Fibroblast of villous mesenchyme (primary cell): Measurements from ENCODE around the gene GPC6. TPM values are rescaled to one million over a fixed set of nuclear protein-coding genes. Genes with fewer than 3 reads are reported as not detected.

Source experiments
- DNase-seq: peaks from one replicate; pipeline ENCODE4 v3.0.0-alpha.2; 2010; ENCODE audit warnings: low read depth
- H3K4me3 ChIP-seq: 2 replicates; pipeline ENCODE4 v1.5.1; 2011; ENCODE audit warnings: low read depth, mild to moderate bottlenecking, low read length
- CTCF ChIP-seq: IDR thresholded peaks from 2 replicates; pipeline ENCODE4 v1.5.1; 2012; ENCODE audit warnings: low read depth, mild to moderate bottlenecking, low read length; ENCODE audit not compliant: insufficient read depth
- total RNA-seq: library from RNA; depleted of rRNA; stranded (reverse); fragments of >200 nt; gene quantifications from 2 replicates; pipeline ENCODE4 v1.2.3, GENCODE V29; 2012

Gene GPC6
- total RNA-seq, 1 donor: 6.0 TPM

GRCh38 chr13:93577105-93577504 lies 350.5 kb downstream of the GPC6 start:
- no peak overlapping the region for H3K4me3 ChIP-seq
- no peak for DNase-seq
- no peak for TF ChIP-seq CTCF

GRCh38 chr13:93589788-93590187 lies 363.2 kb downstream of the GPC6 start:
- no peak overlapping the region for H3K4me3 ChIP-seq
- no peak for DNase-seq
- TF ChIP-seq CTCF: no peak

- peak; percentile 79 for DNase-seq
Measured at GRCh38 chr13:93603043-93603442, 376.4 kb downstream of the GPC6 start.

GRCh38 chr13:93614776-93615175 lies 388.2 kb downstream of the GPC6 start:
- no peak for TF ChIP-seq CTCF
- no peak overlapping the region for H3K4me3 ChIP-seq
- DNase-seq: no peak

More at GRCh38 chr13:93603043-93603442, 376.4 kb downstream of the GPC6 start:
- no peak for TF ChIP-seq CTCF
- no peak overlapping the region for H3K4me3 ChIP-seq

GRCh38 chr13:93620181-93620765 lies 393.7 kb downstream of the GPC6 start:
- TF ChIP-seq CTCF: no peak
- DNase-seq: no peak
- no peak overlapping the region for H3K4me3 ChIP-seq

- no peak for DNase-seq
- no peak for TF ChIP-seq CTCF
- H3K4me3 ChIP-seq: no peak overlapping the region
Measured at GRCh38 chr13:93621051-93621450, 394.4 kb downstream of the GPC6 start.

- DNase-seq: no peak
- no peak overlapping the region for H3K4me3 ChIP-seq
- TF ChIP-seq CTCF: no peak
Measured at GRCh38 chr13:93621966-93622365, 395.4 kb downstream of the GPC6 start.
